BJ (cell line): Measurements from ENCODE around the gene ADGRF5. TPM values are rescaled to one million over a fixed set of nuclear protein-coding genes. Genes with fewer than 3 reads are reported as not detected.

ENCODE experiments used
- CTCF ChIA-PET: fragments of 350-600 bp; formaldehyde crosslinking; extraction: SDS; loops from one replicate; lab custom pipeline; 2021; ENCODE audit warnings: antibody characterized with exemption, inconsistent platforms; lab: Yijun Ruan, JAX
- POLR2A ChIA-PET: fragments of 300-600 bp; sonication (Branson Sonifier 250); formaldehyde crosslinking; extraction: SDS; loops from one replicate; lab custom pipeline; 2021; ENCODE audit warnings: antibody characterized with exemption; lab: Charles Lee
- DNase-seq: peaks from one replicate; pipeline ENCODE4 v3.0.0-alpha.2; 2011; ENCODE audit warnings: low read depth
- H3K27me3 ChIP-seq: 2 replicates; pipeline ENCODE4 v1.6.0; 2011; ENCODE audit warnings: low read length; ENCODE audit not compliant: control insufficient read depth, insufficient read depth
- H3K36me3 ChIP-seq: 2 replicates; pipeline ENCODE4 v1.5.1; 2011; ENCODE audit warnings: low read length; ENCODE audit not compliant: control insufficient read depth, insufficient read depth
- H3K4me3 ChIP-seq: 2 replicates; pipeline ENCODE4 v1.5.1; 2011; ENCODE audit warnings: low read depth, mild to moderate bottlenecking, control low read depth, low read length
- CTCF ChIP-seq: IDR thresholded peaks from 2 replicates; pipeline ENCODE4 v1.5.1; 2011; ENCODE audit warnings: low read depth, mild to moderate bottlenecking, control low read depth, inconsistent platforms, low read length, moderate library complexity; ENCODE audit not compliant: insufficient read depth
- polyA plus RNA-seq: library from polyadenylated mRNA; depleted of rRNA; stranded (reverse); fragments of >200 nt; gene quantifications from 2 replicates; pipeline ENCODE4 v1.2.3, GENCODE V29; 2011

Gene ADGRF5
- polyA plus RNA-seq, 1 experiment, result not detected

GRCh38 chr6:46915866-46916265 lies 5.9 kb downstream of the ADGRF5 start:
- no peaks in the 10 kb centered on the region for H3K27me3 ChIP-seq
- TF ChIP-seq CTCF, result no peak
- no peak for DNase-seq
- CTCF ChIA-PET, result no interaction called here
- H3K4me3 ChIP-seq, result no peak overlapping the region
- POLR2A ChIA-PET, result no interaction called here
- no peaks in the 10 kb centered on the region for H3K36me3 ChIP-seq

GRCh38 chr6:46915380-46915779 lies 6.4 kb downstream of the ADGRF5 start:
- no peak for TF ChIP-seq CTCF

GRCh38 chr6:46914279-46914810 lies 7.4 kb downstream of the ADGRF5 start:
- POLR2A ChIA-PET, result no interaction called here
- CTCF ChIA-PET, result interaction anchor here (0.6 kb wide), 1 partner anchor 11 kb away, joined by 3 read pairs; no protein-coding TSS in a partner anchor
- DNase-seq, result no peak

More at GRCh38 chr6:46915380-46915779, 6.4 kb downstream of the ADGRF5 start:
- DNase-seq, result no peak
- H3K4me3 ChIP-seq, result no peak overlapping the region
- ChIA-PET CTCF (no interaction called here), POLR2A (no interaction called here)
- no peaks in the 10 kb centered on the region for H3K36me3 ChIP-seq
- no peaks in the 10 kb centered on the region for H3K27me3 ChIP-seq

GRCh38 chr6:46909371-46909770 lies 12.4 kb downstream of the ADGRF5 start:
- Histone ChIP-seq H3K36me3 (no peaks in the 10 kb centered on the region), H3K4me3 (no peak overlapping the region), H3K27me3 (peaks cover 1% of the 10 kb centered on the region; the same call in 1 of the 2 replicates)
- no peak for DNase-seq
- POLR2A ChIA-PET, result no interaction called here
- CTCF ChIA-PET, result no interaction called here
- no peak for TF ChIP-seq CTCF

More at GRCh38 chr6:46914279-46914810, 7.4 kb downstream of the ADGRF5 start:
- Histone ChIP-seq H3K4me3 (no peak overlapping the region), H3K36me3 (no peaks in the 10 kb centered on the region), H3K27me3 (no peaks in the 10 kb centered on the region)
- TF ChIP-seq CTCF, result no peak

- CTCF ChIA-PET, result interaction anchor here (0.7 kb wide), 1 partner anchor 19 kb away, joined by 3 read pairs; no protein-coding TSS in a partner anchor
- Histone ChIP-seq H3K4me3 (no peak overlapping the region), H3K27me3 (peaks cover 4% of the 10 kb centered on the region), H3K36me3 (no peaks in the 10 kb centered on the region)
- POLR2A ChIA-PET, result no interaction called here
- TF ChIP-seq CTCF, result no peak
- DNase-seq, result no peak
These were observed 15.0 kb downstream of the ADGRF5 start for GRCh38 chr6:46906776-46907175.
